GM21367 (cell line): Measurements from ENCODE around the gene PDLIM5.
"Not testable (repeated sequence)": the region's sequence is repeated elsewhere in the genome, so short reads cannot be mapped to it uniquely, and the experiment has no call there.

Source experiments
- ATAC-seq: cut with Tn5 transposase; IDR thresholded peaks from one replicate; pipeline ENCODE4 v1.9.1; 2021; ENCODE audit not compliant: unreplicated experiment

The PDLIM5 gene

GRCh38 chr4:94639298-94639697, 187.6 kb downstream of the PDLIM5 start:
- no peak for ATAC-seq

GRCh38 chr4:94640151-94640550, 188.4 kb downstream of the PDLIM5 start:
- no peak for ATAC-seq

GRCh38 chr4:94641702-94642560, 190.2 kb downstream of the PDLIM5 start:
- no peak for ATAC-seq

DNA sequence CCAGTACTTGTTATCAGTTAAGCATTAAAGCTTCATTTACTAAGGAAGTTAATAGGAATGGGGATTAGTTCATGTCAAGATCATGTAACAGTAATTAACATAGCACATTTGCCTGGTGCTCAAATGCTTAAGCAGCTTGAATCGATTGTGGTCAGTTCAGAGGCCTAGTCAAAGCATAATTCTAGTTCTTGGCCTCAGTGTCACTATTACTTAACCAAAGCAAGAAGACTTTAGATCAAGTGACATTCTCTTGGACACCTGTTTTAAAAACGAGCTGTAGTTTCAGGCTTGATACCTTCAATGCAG, 190.8 kb downstream of the PDLIM5 start:
- ATAC-seq, result no peak

GRCh38 chr4:94648699-94649098, 197.0 kb downstream of the PDLIM5 start:
- ATAC-seq, result no peak

DNA sequence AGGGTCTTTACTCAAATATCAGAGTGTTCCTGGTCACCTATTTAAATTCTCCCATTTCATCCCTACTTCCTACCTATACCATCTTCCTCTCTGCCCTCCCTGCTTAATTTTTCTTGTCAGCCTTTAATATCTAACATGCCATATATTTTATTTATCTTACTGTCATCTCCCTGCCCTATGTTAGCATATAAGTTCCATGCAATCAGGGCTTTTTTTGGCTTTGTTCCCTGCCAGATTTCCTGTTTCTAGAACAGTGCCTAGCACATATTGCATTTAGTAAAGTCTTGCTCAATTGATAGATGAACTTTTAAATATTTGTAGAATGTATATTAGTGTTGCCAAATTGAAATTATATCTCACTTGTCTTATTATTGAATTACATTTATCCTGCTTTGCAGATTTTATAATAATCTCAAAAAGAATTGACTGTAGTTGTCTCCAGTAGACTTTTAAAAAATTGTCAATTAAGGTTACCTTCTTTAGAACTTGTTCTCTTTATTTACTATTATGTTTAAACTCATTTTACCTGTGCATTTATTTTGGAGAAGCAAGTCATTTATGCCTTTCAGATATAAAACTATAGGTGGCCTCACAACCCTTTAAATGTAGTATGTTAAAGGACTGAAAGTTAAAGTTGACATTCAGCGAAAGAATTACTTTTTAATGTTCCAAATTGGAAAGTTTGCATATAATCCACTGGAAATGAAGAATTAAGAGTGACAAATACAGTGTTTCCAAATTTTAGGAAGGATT, 197.8 kb downstream of the PDLIM5 start:
- no peak for ATAC-seq

GRCh38 chr4:94650134-94650495, 198.4 kb downstream of the PDLIM5 start:
- no peak for ATAC-seq

GRCh38 chr4:94650690-94651089, 198.9 kb downstream of the PDLIM5 start:
- no peak for ATAC-seq

- no peak for ATAC-seq
These were observed 201.4 kb downstream of the PDLIM5 start for GRCh38 chr4:94653095-94653649.

DNA sequence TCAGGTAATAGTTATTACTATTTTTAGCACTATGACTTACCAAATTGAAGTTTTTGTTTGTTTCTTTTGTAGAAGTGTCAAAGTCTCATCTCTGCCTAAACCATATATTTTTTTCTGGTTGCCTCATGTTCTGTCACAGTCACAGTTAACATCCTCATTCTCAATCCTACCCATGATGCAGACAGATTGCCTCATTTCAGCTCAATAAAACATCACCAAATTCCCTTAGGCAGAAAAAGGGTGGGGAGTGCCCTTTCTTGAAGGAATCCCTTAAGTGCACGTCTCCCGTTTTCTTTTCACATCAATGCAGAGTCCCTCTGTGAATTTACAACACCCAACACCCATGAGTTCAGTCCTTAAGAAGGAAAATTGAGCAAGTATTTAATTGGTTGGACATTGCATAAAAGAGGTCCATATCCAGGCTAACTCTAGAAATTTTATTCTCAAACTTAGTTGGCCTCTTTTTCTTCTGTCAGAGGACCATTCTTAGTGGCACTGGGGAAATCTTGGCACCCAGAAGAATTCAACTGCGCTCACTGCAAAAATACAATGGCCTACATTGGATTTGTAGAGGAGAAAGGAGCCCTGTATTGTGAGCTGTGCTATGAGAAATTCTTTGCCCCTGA, 202.4 kb downstream of the PDLIM5 start:
- ATAC-seq, result no peak

- ATAC-seq, result no peak
These were observed 203.0 kb downstream of the PDLIM5 start for GRCh38 chr4:94654714-94655113.

DNA sequence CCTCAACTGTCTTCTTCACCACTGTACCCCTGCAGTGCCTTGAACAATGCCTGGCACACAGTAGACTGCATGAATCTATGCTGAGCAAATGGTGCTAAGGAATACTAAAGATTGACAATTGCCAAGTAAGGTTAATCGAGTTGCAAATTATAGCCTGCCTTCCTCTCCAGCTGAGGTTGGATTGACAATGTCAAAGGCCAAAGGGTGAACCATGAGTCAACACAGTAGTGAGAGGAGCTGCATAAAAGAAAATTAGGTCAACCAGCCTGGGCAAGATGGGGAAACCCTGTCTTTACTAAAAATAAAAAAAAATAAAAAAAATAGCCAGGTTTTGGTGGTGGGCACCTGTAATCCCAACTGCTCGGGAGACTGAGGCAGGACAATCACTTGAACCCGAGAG, 208.9 kb downstream of the PDLIM5 start:
- ATAC-seq, result no peak

DNA sequence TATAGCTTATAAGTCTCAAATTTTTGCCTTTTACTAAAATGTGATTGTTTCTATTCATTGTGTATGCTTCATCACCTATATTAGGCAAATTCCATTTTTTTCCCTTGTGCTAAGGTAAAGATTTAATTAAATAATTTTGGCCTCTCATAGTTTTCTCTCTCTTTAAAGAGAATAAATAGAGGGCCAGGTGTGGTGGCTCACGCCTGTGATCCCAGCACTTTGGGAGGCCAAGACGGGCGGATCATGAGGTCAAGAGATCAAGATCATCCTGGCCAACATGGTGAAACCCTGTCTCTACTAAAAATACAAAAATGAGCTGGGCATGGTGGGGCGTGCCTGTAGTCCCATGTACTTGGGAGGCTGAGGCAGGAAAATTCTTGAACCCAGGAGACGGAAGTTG, 213.3 kb downstream of the PDLIM5 start:
- not testable (repeated sequence) for ATAC-seq

GRCh38 chr4:94665500-94666404, 214.0 kb downstream of the PDLIM5 start:
- ATAC-seq, result no peak

GRCh38 chr4:94668724-94669123, 217.0 kb downstream of the PDLIM5 start:
- ATAC-seq, result no peak

DNA sequence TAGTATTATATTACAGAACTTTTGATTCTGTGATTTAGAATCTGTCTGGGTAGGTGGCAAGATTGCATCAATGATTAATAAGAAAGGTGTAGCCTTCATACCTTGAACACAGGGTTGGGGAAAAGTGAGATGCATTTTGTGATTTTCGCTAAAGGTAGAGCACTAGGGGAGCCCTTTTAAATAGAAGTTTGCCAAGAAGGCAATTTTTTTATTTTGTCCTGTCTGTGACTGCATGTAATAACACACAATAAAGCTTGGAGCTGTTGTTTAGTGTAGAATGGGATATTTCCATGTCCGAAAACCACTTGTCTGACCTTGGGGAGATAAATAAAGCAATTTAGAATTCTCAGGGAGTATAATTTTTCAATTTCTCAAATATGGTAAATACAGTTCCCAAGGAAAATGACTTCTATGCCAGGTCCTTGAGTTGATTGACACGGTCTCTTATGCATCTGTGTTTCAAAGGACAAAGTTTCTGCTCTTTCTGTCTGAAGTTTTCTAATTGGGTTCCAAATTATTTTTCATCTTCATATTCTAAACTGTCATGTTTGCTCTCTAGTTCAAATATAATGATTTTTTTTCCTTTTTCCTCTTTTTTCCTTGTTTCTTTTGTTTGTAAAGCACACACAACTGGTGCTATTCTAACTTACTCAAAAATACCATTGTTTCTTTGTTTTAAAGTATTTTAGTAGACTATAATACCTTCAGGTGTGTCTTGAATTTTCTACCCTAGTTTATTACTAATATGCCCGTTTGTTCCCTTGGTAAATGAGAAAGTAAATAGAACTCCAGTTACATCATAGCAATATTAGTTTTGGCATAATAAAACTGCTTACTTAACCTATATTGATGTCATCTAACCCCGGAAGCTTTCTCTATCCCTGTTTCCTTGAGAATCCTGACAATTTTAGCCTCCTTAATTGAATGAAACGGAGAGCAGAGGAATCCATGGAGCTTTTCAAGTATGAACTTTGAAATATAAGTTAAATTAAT, 218.2 kb downstream of the PDLIM5 start:
- ATAC-seq, result no peak

- ATAC-seq, result no peak
These were observed 219.4 kb downstream of the PDLIM5 start for GRCh38 chr4:94671113-94671512.

GRCh38 chr4:94673961-94674360, 222.2 kb downstream of the PDLIM5 start:
- ATAC-seq, result no peak

GRCh38 chr4:94676970-94677369, 225.2 kb downstream of the PDLIM5 start:
- no peak for ATAC-seq

GRCh38 chr4:94678896-94679295, 227.2 kb downstream of the PDLIM5 start:
- ATAC-seq, result no peak
